OCI-LY3 (cell line): ENCODE measurements around the gene HIGD1C.
"Not testable (repeated sequence)": the region's sequence is repeated elsewhere in the genome, so short reads cannot be mapped to it uniquely, and the experiment has no call there.

Experiments used
- H2AFZ ChIP-seq: fragments of 200-600, 300-600 bp; shearing (Covaris generic); 2 replicates; pipeline ENCODE4 v1.6.0; 2014; ENCODE audit warnings: antibody characterized with exemption, low read depth, low read length
- H3K27ac ChIP-seq: fragments of 200-600, 300-600 bp; sonication (generic); 2 replicates; pipeline ENCODE4 v1.5.1; 2014; ENCODE audit warnings: mild to moderate bottlenecking, low read length, moderate library complexity, mixed read lengths
- H3K27me3 ChIP-seq: fragments of 200-600, 300-600 bp; sonication (generic); 2 replicates; pipeline ENCODE4 v1.6.1; 2014; ENCODE audit warnings: low read depth, low read length, mixed read lengths
- H3K36me3 ChIP-seq: fragments of 200-600, 300-600 bp; sonication (generic); replicated peaks from 2 replicates; pipeline ENCODE3; 2014; ENCODE audit warnings: low read depth, low read length, mixed read lengths
- H3K4me1 ChIP-seq: fragments of 300-600, 200-600 bp; sonication (generic); 2 replicates; pipeline ENCODE4 v1.6.1; 2014; ENCODE audit warnings: low read length, mixed read lengths
- H3K4me2 ChIP-seq: fragments of 200-600, 300-600 bp; sonication (generic); 2 replicates; pipeline ENCODE4 v1.6.1; 2014; ENCODE audit warnings: low read length, mixed read lengths
- H3K4me3 ChIP-seq: fragments of 300-600, 200-600 bp; sonication (generic); 2 replicates; pipeline ENCODE4 v1.5.1; 2014; ENCODE audit warnings: antibody characterized with exemption, mild to moderate bottlenecking, low read length, moderate library complexity
- H3K79me2 ChIP-seq: fragments of 300-600, 200-600 bp; shearing (Covaris generic); 2 replicates; pipeline ENCODE4 v1.6.1; 2014; ENCODE audit warnings: mild to moderate bottlenecking, low read length, mixed read lengths
- H3K9ac ChIP-seq: fragments of 300-600, 200-600 bp; shearing (Covaris generic); 2 replicates; pipeline ENCODE4 v1.6.0; 2014; ENCODE audit warnings: mild to moderate bottlenecking, low read length, moderate library complexity
- H3K9me3 ChIP-seq: fragments of 200-600, 300-600 bp; shearing (Covaris generic); 2 replicates; pipeline ENCODE4 v1.6.1; 2014; ENCODE audit warnings: low read length, mixed read lengths; ENCODE audit not compliant: insufficient read depth
- H4K20me1 ChIP-seq: fragments of 200-600, 300-600 bp; sonication (generic); 2 replicates; pipeline ENCODE4 v1.6.1; 2016; ENCODE audit warnings: low read length, mixed read lengths; ENCODE audit not compliant: insufficient read depth
- EZH2phosphoT487 ChIP-seq: fragments of 200-600 bp; shearing (Covaris generic); IDR thresholded peaks from 2 replicates; pipeline ENCODE4 v1.6.1; 2018; ENCODE audit warnings: antibody characterized with exemption, mixed run types, low read depth
- TF ChIP-seq, protein P1 (sequence below): fragments of 200-600, 300-600 bp; sonication (generic); IDR thresholded peaks from 2 replicates; pipeline ENCODE4 v1.5.1; 2014; ENCODE audit warnings: antibody characterized with exemption, low read length, low read depth

HIGD1C gene

DNA sequence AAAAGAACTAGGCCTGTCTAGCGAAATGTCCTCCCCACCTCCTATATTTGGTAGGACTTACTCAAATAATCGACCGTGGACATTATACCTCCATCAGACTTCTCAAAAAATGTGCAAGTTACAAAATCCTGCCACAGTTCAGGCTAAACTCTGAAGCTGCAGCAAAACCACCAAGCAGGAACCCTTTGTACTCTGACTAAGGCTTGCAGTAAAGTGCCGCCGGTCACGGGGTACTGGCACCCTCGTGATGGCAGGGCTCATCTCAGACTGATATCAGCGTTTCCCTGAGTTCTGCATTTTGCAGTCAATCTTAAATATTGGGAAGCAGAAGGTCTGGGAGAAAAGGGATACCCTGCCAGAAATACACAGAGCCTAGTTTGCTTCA lies 56.7 kb downstream of the HIGD1C start:
- H3K9ac ChIP-seq: no peak overlapping the region

DNA sequence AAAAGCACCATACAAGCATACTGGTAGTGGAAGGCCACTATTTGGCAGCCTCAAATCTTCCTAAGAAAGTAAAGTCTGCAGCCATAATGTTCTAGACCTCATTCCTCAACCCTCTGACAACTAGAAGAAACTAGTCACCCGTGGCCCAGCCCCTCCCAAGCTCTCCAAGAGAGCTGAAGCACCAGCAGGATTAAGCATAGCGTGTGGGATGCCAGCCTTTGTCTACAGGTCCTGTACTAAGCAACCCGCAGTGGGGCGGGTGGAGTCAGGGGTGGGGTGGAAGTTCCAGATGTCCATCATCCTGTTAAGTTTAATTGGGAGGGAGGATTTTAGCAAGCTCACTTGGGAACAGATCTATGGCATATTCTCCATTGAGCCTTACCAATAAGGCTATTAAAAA lies 59.6 kb downstream of the HIGD1C start:
- Histone ChIP-seq H4K20me1 (peaks cover 15% of the 10 kb centered on the region), H3K9ac (no peak overlapping the region), H3K4me2 (no peak overlapping the region), H3K4me1 (no peaks in the 10 kb centered on the region), H3K9me3 (no peaks in the 10 kb centered on the region), H3K27ac (no peak overlapping the region), H3K4me3 (no peak overlapping the region), H3K79me2 (peaks cover 75% of the 10 kb centered on the region), H3K27me3 (no peaks in the 10 kb centered on the region), H3K36me3 (peaks cover 2% of the 10 kb centered on the region), H2AFZ (no peak overlapping the region)
- no peak for TF ChIP-seq EZH2phosphoT487
- TF ChIP-seq, protein P1, sequence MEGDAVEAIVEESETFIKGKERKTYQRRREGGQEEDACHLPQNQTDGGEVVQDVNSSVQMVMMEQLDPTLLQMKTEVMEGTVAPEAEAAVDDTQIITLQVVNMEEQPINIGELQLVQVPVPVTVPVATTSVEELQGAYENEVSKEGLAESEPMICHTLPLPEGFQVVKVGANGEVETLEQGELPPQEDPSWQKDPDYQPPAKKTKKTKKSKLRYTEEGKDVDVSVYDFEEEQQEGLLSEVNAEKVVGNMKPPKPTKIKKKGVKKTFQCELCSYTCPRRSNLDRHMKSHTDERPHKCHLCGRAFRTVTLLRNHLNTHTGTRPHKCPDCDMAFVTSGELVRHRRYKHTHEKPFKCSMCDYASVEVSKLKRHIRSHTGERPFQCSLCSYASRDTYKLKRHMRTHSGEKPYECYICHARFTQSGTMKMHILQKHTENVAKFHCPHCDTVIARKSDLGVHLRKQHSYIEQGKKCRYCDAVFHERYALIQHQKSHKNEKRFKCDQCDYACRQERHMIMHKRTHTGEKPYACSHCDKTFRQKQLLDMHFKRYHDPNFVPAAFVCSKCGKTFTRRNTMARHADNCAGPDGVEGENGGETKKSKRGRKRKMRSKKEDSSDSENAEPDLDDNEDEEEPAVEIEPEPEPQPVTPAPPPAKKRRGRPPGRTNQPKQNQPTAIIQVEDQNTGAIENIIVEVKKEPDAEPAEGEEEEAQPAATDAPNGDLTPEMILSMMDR: no peak

More for the DNA sequence above, 56.7 kb downstream of the HIGD1C start:
- Histone ChIP-seq H3K4me3 (no peak overlapping the region), H3K4me2 (no peak overlapping the region), H3K27ac (no peak overlapping the region), H3K36me3 (peaks cover 16% of the 10 kb centered on the region), H3K79me2 (peaks cover 48% of the 10 kb centered on the region), H3K4me1 (no peaks in the 10 kb centered on the region), H3K9me3 (no peaks in the 10 kb centered on the region), H4K20me1 (peaks cover 11% of the 10 kb centered on the region), H3K27me3 (no peaks in the 10 kb centered on the region), H2AFZ (no peak overlapping the region)
- TF ChIP-seq, protein P1: no peak
- TF ChIP-seq EZH2phosphoT487: no peak

DNA sequence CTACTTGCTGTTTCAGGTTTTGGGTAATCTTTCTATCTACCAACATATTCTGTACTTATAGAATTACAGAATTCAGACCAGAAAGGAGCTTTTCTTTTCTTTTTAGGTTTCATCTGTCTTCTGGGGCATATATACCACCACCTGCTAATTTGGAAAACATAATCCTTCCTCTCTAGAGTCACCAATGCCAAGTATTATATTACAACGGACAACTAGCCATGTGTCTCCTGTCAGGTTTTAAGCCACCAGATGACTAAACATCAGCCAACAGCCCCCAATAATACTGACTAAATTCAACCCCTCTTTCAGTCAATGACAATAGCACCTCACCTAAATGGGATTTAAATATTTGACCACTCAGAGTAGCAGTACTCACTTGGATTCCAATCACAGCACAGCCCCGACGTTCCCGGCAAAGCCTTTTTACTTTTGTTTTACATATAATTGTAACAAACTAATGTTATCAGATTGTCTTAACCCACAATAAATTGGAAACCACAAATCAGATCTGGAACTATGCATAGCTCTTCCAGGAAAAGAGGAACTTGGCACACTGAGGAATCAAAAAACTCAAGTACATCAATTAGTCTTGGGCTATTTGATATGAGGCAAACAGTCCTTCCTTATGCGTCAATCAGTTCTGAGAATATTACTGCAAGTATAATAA lies 60.4 kb downstream of the HIGD1C start:
- Histone ChIP-seq H3K36me3 (peaks cover 2% of the 10 kb centered on the region), H3K79me2 (peaks cover 82% of the 10 kb centered on the region), H4K20me1 (peaks cover 17% of the 10 kb centered on the region), H3K27me3 (no peaks in the 10 kb centered on the region), H2AFZ (no peak overlapping the region), H3K4me3 (no peak overlapping the region), H3K27ac (no peak overlapping the region), H3K9me3 (no peaks in the 10 kb centered on the region), H3K4me1 (no peaks in the 10 kb centered on the region), H3K9ac (no peak overlapping the region), H3K4me2 (no peak overlapping the region)
- TF ChIP-seq EZH2phosphoT487: no peak
- TF ChIP-seq, protein P1: no peak

DNA sequence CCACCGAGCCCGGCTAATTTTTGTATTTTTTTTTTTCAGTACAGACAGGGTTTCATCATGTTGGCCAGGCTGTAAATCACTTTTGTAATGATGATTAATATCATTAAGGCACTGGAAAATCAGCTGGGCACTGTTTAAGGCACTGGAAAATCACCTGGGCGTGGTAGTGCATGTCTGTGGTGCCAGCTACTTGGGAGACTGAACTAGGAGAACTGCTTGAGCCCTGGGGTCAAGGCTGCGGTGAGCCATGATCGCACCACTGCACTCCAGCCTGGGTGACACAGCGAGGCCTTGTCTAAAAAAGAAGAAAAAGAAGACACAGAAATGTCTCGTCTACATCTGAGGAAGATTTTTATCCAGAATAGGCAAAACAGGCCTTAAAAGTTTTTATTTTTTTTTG lies 61.1 kb downstream of the HIGD1C start:
- H3K36me3 ChIP-seq: no peaks in the 10 kb centered on the region
- peaks cover 90% of the 10 kb centered on the region for H3K79me2 ChIP-seq
- H3K9me3 ChIP-seq: no peaks in the 10 kb centered on the region
- no peak overlapping the region for H3K4me2 ChIP-seq
- H3K27me3 ChIP-seq: no peaks in the 10 kb centered on the region
- H2AFZ ChIP-seq: no peak overlapping the region
- H3K4me3 ChIP-seq: no peak overlapping the region
- H3K9ac ChIP-seq: no peak overlapping the region
- no peaks in the 10 kb centered on the region for H3K4me1 ChIP-seq
- H4K20me1 ChIP-seq: peaks cover 17% of the 10 kb centered on the region
- no peak overlapping the region for H3K27ac ChIP-seq
- TF ChIP-seq EZH2phosphoT487: no peak
- TF ChIP-seq, protein P1: no peak

DNA sequence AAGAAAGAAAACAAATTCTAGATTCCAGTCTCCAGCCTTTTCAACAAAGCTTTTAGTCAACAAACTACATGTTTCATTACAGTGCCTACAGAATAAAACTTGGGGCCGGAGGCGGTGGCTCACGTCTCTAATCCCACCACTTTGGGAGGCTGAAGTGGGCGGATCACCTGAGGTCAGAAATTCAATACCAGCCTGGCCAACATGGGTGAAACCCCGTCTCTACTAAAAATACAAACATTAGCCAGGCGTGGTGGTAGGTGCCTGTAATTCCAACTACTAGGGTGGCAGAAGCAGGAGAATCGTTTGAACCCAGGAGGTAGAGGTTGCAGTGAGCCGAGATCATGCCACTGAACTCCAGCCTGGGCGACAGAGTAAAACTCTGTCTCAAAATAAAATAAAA lies 62.1 kb downstream of the HIGD1C start:
- not testable (repeated sequence) for H3K36me3 ChIP-seq, H3K9me3 ChIP-seq, H3K27me3 ChIP-seq, H3K4me2 ChIP-seq, H2AFZ ChIP-seq, H3K4me3 ChIP-seq, H3K4me1 ChIP-seq, H3K27ac ChIP-seq, H3K9ac ChIP-seq
- peaks cover 92% of the 10 kb centered on the region for H3K79me2 ChIP-seq
- peaks cover 20% of the 10 kb centered on the region for H4K20me1 ChIP-seq
